GM19455 (cell line): ENCODE data around the gene AMIGO1.

Source experiments
- ATAC-seq: cut with Tn5 transposase; IDR thresholded peaks from one replicate; pipeline ENCODE4 v1.9.1; 2021; ENCODE audit not compliant: unreplicated experiment

The AMIGO1 gene

DNA sequence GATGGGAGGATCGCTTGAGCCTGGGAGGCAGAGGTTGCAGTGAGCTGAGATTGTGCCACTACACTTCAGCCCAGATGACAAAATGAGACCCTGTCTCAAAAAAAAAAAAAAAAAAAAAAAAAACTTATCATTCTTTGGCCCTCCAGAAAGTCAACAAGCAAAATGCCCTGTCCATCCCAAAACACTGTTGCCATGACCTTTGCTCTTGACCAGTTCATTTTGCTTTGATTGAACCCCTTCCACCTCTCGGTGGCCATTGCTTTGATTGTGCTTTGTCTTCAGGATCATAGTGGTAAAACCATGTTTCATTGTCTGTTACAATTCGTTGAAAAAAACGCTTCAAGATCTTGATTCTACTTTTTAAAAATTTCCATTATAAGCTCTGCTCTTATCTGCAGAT, 51.7 kb downstream of the AMIGO1 start:
- ATAC-seq, result no peak

DNA sequence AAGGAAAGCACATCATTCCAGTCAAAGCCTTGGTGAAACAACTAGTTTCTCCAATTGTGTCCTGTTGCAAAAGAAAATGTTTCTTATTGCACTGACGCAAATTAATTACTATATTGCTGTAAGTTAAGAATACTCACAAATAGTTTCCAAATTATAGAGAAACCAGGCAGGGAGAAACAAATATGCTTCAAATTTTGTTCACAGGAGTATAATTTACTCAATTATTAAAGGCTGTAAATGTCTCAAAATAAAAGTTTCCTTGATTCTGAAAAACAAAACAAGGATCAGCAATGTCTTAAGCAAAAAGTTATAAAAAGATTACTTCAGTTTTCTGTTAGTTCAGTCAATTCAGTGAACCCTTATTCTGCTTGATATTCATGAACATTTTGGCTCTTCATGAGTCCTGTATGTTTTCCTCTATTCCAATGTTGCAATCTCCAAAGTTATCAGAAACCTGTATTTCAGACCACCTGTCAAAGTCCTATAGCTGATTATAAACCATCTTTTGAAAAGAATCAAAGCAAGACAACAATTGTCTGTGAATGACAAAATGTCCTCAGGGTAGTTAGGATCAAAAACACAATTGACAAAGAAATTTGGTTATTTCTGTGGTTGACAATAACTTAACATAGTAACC, 54.9 kb downstream of the AMIGO1 start:
- no peak for ATAC-seq
